MM.1S (cell line): ENCODE measurements around the gene PSMC3IP.

Experiments
- DNase-seq: peaks from one replicate; pipeline ENCODE4 v3.0.0-alpha.2; 2015
- H2AFZ ChIP-seq: fragments of 300-600 bp; sonication (generic); 2 replicates; pipeline ENCODE4 v1.6.0; 2016; ENCODE audit warnings: antibody characterized with exemption, low read length
- H3F3A ChIP-seq: fragments of 300-600 bp; sonication (generic); 2 replicates; pipeline ENCODE4 v1.6.1; 2016; ENCODE audit warnings: mild to moderate bottlenecking, antibody characterized with exemption, low read length, moderate library complexity, mixed read lengths; ENCODE audit not compliant: insufficient read depth
- H3K27ac ChIP-seq: fragments of 300-600 bp; sonication (generic); 2 replicates; pipeline ENCODE4 v1.5.1; 2016; ENCODE audit warnings: mild to moderate bottlenecking, low read length
- H3K27me3 ChIP-seq: fragments of 300-600 bp; sonication (generic); replicated peaks from 2 replicates; pipeline ENCODE4 v1.6.0; 2016; ENCODE audit warnings: low read length; ENCODE audit not compliant: insufficient read depth
- H3K36me3 ChIP-seq: fragments of 300-600 bp; sonication (generic); replicated peaks from 2 replicates; pipeline ENCODE4 v1.6.1; 2016; ENCODE audit warnings: mild to moderate bottlenecking, low read length, mixed read lengths; ENCODE audit not compliant: insufficient read depth
- H3K4me1 ChIP-seq: fragments of 300-600 bp; sonication (generic); 2 replicates; pipeline ENCODE4 v1.6.1; 2016; ENCODE audit warnings: low read length, mixed read lengths
- H3K4me2 ChIP-seq: fragments of 300-600 bp; sonication (generic); 2 replicates; pipeline ENCODE4 v1.6.0; 2016; ENCODE audit warnings: low read depth, low read length
- H3K4me3 ChIP-seq: fragments of 300-600 bp; sonication (generic); 2 replicates; pipeline ENCODE4 v1.5.1; 2016; ENCODE audit warnings: low read length, mixed read lengths
- H3K79me2 ChIP-seq: fragments of 300-600 bp; sonication (generic); 2 replicates; pipeline ENCODE4 v1.6.1; 2016; ENCODE audit warnings: mixed run types, low read length, mixed read lengths
- H3K9ac ChIP-seq: fragments of 300-600 bp; sonication (generic); 2 replicates; pipeline ENCODE4 v1.6.1; 2016; ENCODE audit warnings: low read length, mixed read lengths
- H3K9me2 ChIP-seq: fragments of 300-600 bp; sonication (generic); replicated peaks from 2 replicates; pipeline ENCODE4 v1.6.1; 2016; ENCODE audit warnings: mild to moderate bottlenecking, low read length, mixed read lengths; ENCODE audit not compliant: insufficient read depth
- H3K9me3 ChIP-seq: fragments of 300-600 bp; sonication (generic); replicated peaks from 2 replicates; pipeline ENCODE4 v1.6.1; 2016; ENCODE audit warnings: mild to moderate bottlenecking, low read length, mixed read lengths; ENCODE audit not compliant: insufficient read depth
- H4K20me1 ChIP-seq: fragments of 300-600 bp; sonication (generic); 2 replicates; pipeline ENCODE4 v1.6.1; 2016; ENCODE audit warnings: mild to moderate bottlenecking, low read length, moderate library complexity, mixed read lengths; ENCODE audit not compliant: insufficient read depth
- CTCF ChIP-seq: fragments of 300-600 bp; sonication (generic); IDR thresholded peaks from 2 replicates; pipeline ENCODE4 v1.5.1; 2016; ENCODE audit warnings: antibody characterized with exemption, low read length, mixed read lengths
- EZH2 ChIP-seq: fragments of 300-600 bp; sonication (generic); optimal IDR thresholded peaks from 2 replicates; pipeline ENCODE3; 2017; ENCODE audit warnings: low read depth, mild to moderate bottlenecking, antibody characterized with exemption, low read length, mixed read lengths
- EZH2phosphoT487 ChIP-seq: fragments of 300-600 bp; sonication (generic); IDR thresholded peaks from 2 replicates; pipeline ENCODE4 v1.6.1; 2018; ENCODE audit warnings: antibody characterized with exemption, low read length

The PSMC3IP gene

GRCh38 chr17:42538482-42538881 is 39.0 kb downstream of the PSMC3IP start:
- peaks cover 12% of the 10 kb centered on the region for H3K4me1 ChIP-seq
- no peak overlapping the region for H2AFZ ChIP-seq
- no peak overlapping the region for H3K4me2 ChIP-seq
- H3F3A ChIP-seq: peaks cover 5% of the 10 kb centered on the region; the same call in 1 of the 2 replicates
- H3K27ac ChIP-seq: no peak overlapping the region
- peaks cover 15% of the 10 kb centered on the region for H3K79me2 ChIP-seq
- H3K4me3 ChIP-seq: no peak overlapping the region
- no peak for DNase-seq
- TF ChIP-seq CTCF (no peak), EZH2phosphoT487 (no peak), EZH2 (no peak)
- no peaks in the 10 kb centered on the region for H3K9me2 ChIP-seq
- no peak overlapping the region for H3K9ac ChIP-seq
- H3K9me3 ChIP-seq: no peaks in the 10 kb centered on the region
- H4K20me1 ChIP-seq: no peaks in the 10 kb centered on the region
- no peaks in the 10 kb centered on the region for H3K36me3 ChIP-seq
- H3K27me3 ChIP-seq: no peaks in the 10 kb centered on the region

DNA sequence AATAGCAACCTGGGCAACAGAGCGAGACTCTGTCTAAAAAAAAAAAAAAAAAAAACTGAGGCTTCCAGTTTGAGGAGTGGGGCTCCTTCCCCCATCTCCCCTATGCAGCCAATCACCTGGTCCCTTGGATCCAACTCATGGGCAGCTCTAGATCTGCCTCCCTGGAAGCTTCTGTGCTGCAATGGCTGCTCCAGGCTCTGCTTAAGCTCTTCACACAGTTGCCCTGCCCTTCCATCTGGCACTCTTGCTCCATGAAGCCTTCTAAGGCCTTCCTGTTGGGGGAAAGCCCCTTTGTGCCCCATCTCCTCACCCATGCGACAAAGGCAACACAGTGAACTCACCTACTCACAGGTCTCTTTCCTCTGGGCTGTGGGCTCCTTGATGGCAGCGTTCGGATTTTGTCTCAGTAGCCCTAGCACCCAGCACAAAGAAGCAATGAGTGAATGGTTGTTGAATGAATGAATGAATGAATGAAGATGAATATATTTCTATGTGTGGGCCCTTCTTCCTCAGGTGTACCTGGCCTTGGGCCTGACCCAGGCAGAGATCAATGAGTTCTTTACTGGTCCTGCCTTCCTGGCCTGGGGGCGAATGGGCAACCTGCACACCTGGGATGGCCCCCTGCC is 39.6 kb downstream of the PSMC3IP start:
- H3F3A ChIP-seq: peaks cover 5% of the 10 kb centered on the region; the same call in 1 of the 2 replicates
- no peak overlapping the region for H3K4me2 ChIP-seq
- H3K79me2 ChIP-seq: peaks cover 15% of the 10 kb centered on the region
- H3K27me3 ChIP-seq: no peaks in the 10 kb centered on the region
- H3K9ac ChIP-seq: no peak overlapping the region
- TF ChIP-seq EZH2 (no peak), CTCF (no peak), EZH2phosphoT487 (no peak)
- H3K9me3 ChIP-seq: no peaks in the 10 kb centered on the region
- no peaks in the 10 kb centered on the region for H4K20me1 ChIP-seq
- H3K36me3 ChIP-seq: no peaks in the 10 kb centered on the region
- DNase-seq: no peak
- no peak overlapping the region for H2AFZ ChIP-seq
- no peak overlapping the region for H3K4me3 ChIP-seq
- no peaks in the 10 kb centered on the region for H3K9me2 ChIP-seq
- H3K4me1 ChIP-seq: peaks cover 12% of the 10 kb centered on the region
- H3K27ac ChIP-seq: no peak overlapping the region

GRCh38 chr17:42537156-42537805 is 40.2 kb downstream of the PSMC3IP start:
- Histone ChIP-seq H3K79me2 (peaks cover 15% of the 10 kb centered on the region), H3K9me3 (no peaks in the 10 kb centered on the region), H3K36me3 (no peaks in the 10 kb centered on the region), H3K27ac (peak overlapping the region; percentile 50; the same call in 1 of the 2 replicates), H3K4me2 (peak overlapping the region; percentile 99), H3K9ac (peak overlapping the region; percentile 58), H3F3A (peaks cover 5% of the 10 kb centered on the region; the same call in 1 of the 2 replicates), H3K4me1 (peaks cover 12% of the 10 kb centered on the region), H2AFZ (peak overlapping the region; percentile 30; the same call in 1 of the 2 replicates), H4K20me1 (no peaks in the 10 kb centered on the region), H3K9me2 (no peaks in the 10 kb centered on the region), H3K4me3 (peak overlapping the region; percentile 72), H3K27me3 (no peaks in the 10 kb centered on the region)
- TF ChIP-seq CTCF (no peak), EZH2phosphoT487 (no peak), EZH2 (no peak)
- DNase-seq: no peak
